Karpas-422 (cell line): Measurements from ENCODE around the gene TMEM185B. TPM values are rescaled to one million over a fixed set of nuclear protein-coding genes. Genes with fewer than 3 reads are reported as not detected.

Experiments used
- DNase-seq: peaks from one replicate; pipeline ENCODE4 v3.0.0-alpha.2; 2015
- H2AFZ ChIP-seq: fragments of 200-600 bp; sonication (generic); 2 replicates; pipeline ENCODE4 v1.6.1; 2014; ENCODE audit warnings: antibody characterized with exemption, low read length, mixed read lengths
- H3K27ac ChIP-seq: fragments of 200-600 bp; sonication (generic); 2 replicates; pipeline ENCODE4 v1.5.1; 2014; ENCODE audit warnings: mild to moderate bottlenecking, low read length, moderate library complexity
- H3K27me3 ChIP-seq: fragments of 200-600 bp; sonication (generic); 2 replicates; pipeline ENCODE4 v1.6.1; 2014; ENCODE audit warnings: low read length, mixed read lengths
- H3K36me3 ChIP-seq: fragments of 200-600 bp; sonication (generic); 2 replicates; pipeline ENCODE4 v1.6.1; 2014; ENCODE audit warnings: low read length, mixed read lengths; ENCODE audit not compliant: insufficient read depth
- H3K4me1 ChIP-seq: fragments of 200-600 bp; sonication (generic); 2 replicates; pipeline ENCODE4 v1.6.1; 2014; ENCODE audit warnings: mild to moderate bottlenecking, low read length, mixed read lengths
- H3K4me2 ChIP-seq: fragments of 200-600 bp; sonication (generic); 2 replicates; pipeline ENCODE4 v1.6.1; 2014; ENCODE audit warnings: low read length, low read depth, mild to moderate bottlenecking; ENCODE audit not compliant: poor library complexity, severe bottlenecking
- H3K4me3 ChIP-seq: fragments of 200-600 bp; sonication (generic); 2 replicates; pipeline ENCODE4 v1.5.1; 2014; ENCODE audit warnings: mild to moderate bottlenecking, antibody characterized with exemption, low read length, mixed read lengths
- H3K79me2 ChIP-seq: fragments of 200-600 bp; sonication (generic); 2 replicates; pipeline ENCODE4 v1.6.1; 2014; ENCODE audit warnings: mild to moderate bottlenecking, low read length, mixed read lengths
- H3K9ac ChIP-seq: fragments of 200-600 bp; sonication (generic); 2 replicates; pipeline ENCODE4 v1.6.0; 2014; ENCODE audit warnings: low read length
- H3K9me2 ChIP-seq: fragments of 200-600 bp; sonication (generic), shearing (Covaris generic); replicated peaks from 2 replicates; pipeline ENCODE4 v1.6.0; 2014; ENCODE audit warnings: mild to moderate bottlenecking, low read length, moderate library complexity; ENCODE audit not compliant: insufficient read depth
- H3K9me3 ChIP-seq: fragments of 300-700, 200-600 bp; sonication (generic); 2 replicates; pipeline ENCODE4 v1.6.1; 2014; ENCODE audit warnings: low read length, mixed read lengths
- H4K20me1 ChIP-seq: fragments of 200-600 bp; sonication (generic); 2 replicates; pipeline ENCODE4 v1.6.1; 2014; ENCODE audit warnings: mild to moderate bottlenecking, antibody characterized with exemption, low read length, low read depth; ENCODE audit not compliant: insufficient read depth
- total RNA-seq: library from RNA; depleted of rRNA; stranded (reverse); fragments of >200 nt; shearing (Covaris generic); gene quantifications from 2 replicates; pipeline ENCODE4 v1.2.3, GENCODE V29; 2014; ENCODE audit warnings: low replicate concordance; rRNA removed

The TMEM185B gene
- total RNA-seq = 12.9 and 13.0 TPM in 2 replicates

GRCh38 chr2:120223034-120223912 is at the start of gene TMEM185B:
TMEM185B (minus strand) TSS chr2:120223400; CDS start chr2:120222976, 424 bp downstream.
- H3K4me1 ChIP-seq = peaks cover 25% of the 10 kb centered on the region
- peak; percentile 91 for DNase-seq
- no peaks in the 10 kb centered on the region for H3K9me3 ChIP-seq
- H3K9ac ChIP-seq = peak within 1 kb of the TSS; percentile 75
- H4K20me1 ChIP-seq = no peaks in the 10 kb centered on the region
- peak within 1 kb of the TSS; percentile 88 for H3K4me2 ChIP-seq
- H3K27ac ChIP-seq = no peak within 1 kb of the TSS
- no peaks in the 10 kb centered on the region for H3K9me2 ChIP-seq
- 0 out of 2 replicates have a peak, but pooled peaks cover 7% of the 10 kb centered on the region for H3K79me2 ChIP-seq
- no peaks in the 10 kb centered on the region for H3K36me3 ChIP-seq
- H3K4me3 ChIP-seq = peak within 1 kb of the TSS; percentile 76
- H2AFZ ChIP-seq = peak within 1 kb of the TSS; percentile 98
- no peaks in the 10 kb centered on the region for H3K27me3 ChIP-seq

- H2AFZ ChIP-seq = no peak overlapping the region
- no peak overlapping the region for H3K4me2 ChIP-seq
- peaks cover 5% of the 10 kb centered on the region; the same call in 1 of the 2 replicates for H3K27me3 ChIP-seq
- no peaks in the 10 kb centered on the region for H3K4me1 ChIP-seq
- DNase-seq = no peak
- no peak overlapping the region for H3K27ac ChIP-seq
- peaks cover 6% of the 10 kb centered on the region; the same call in 1 of the 2 replicates for H3K9me3 ChIP-seq
- no peaks in the 10 kb centered on the region for H3K9me2 ChIP-seq
- H3K4me3 ChIP-seq = no peak overlapping the region
- no peaks in the 10 kb centered on the region for H3K79me2 ChIP-seq
- H4K20me1 ChIP-seq = no peaks in the 10 kb centered on the region
- H3K9ac ChIP-seq = no peak overlapping the region
- no peaks in the 10 kb centered on the region for H3K36me3 ChIP-seq
These were observed 48.6 kb upstream of the TMEM185B start for GRCh38 chr2:120271711-120272379.

- Histone ChIP-seq H4K20me1 (peaks cover 6% of the 10 kb centered on the region; the same call in 1 of the 2 replicates), H3K9me3 (no peaks in the 10 kb centered on the region), H3K27me3 (no peaks in the 10 kb centered on the region), H3K4me3 (no peak overlapping the region), H3K9me2 (no peaks in the 10 kb centered on the region), H3K79me2 (no peaks in the 10 kb centered on the region), H3K36me3 (no peaks in the 10 kb centered on the region), H3K27ac (no peak overlapping the region), H3K4me2 (no peak overlapping the region), H3K9ac (no peak overlapping the region), H3K4me1 (peaks cover 9% of the 10 kb centered on the region), H2AFZ (no peak overlapping the region)
- DNase-seq = no peak
These were observed 46.6 kb upstream of the TMEM185B start for GRCh38 chr2:120269816-120270215.

GRCh38 chr2:120269076-120269744 is 46.0 kb upstream of the TMEM185B start:
- Histone ChIP-seq H3K36me3 (no peaks in the 10 kb centered on the region), H3K79me2 (no peaks in the 10 kb centered on the region), H3K4me1 (peaks cover 9% of the 10 kb centered on the region), H3K4me2 (no peak overlapping the region), H3K9ac (no peak overlapping the region), H3K27ac (no peak overlapping the region), H3K27me3 (no peaks in the 10 kb centered on the region), H4K20me1 (peaks cover 9% of the 10 kb centered on the region; the same call in 1 of the 2 replicates), H3K4me3 (no peak overlapping the region), H2AFZ (no peak overlapping the region), H3K9me2 (no peaks in the 10 kb centered on the region), H3K9me3 (no peaks in the 10 kb centered on the region)
- peak; percentile 44 for DNase-seq

- no peak overlapping the region for H3K4me2 ChIP-seq
- H3K4me3 ChIP-seq = no peak overlapping the region
- H3K9ac ChIP-seq = no peak overlapping the region
- no peaks in the 10 kb centered on the region for H3K36me3 ChIP-seq
- H3K27me3 ChIP-seq = no peaks in the 10 kb centered on the region
- no peaks in the 10 kb centered on the region for H3K9me3 ChIP-seq
- no peaks in the 10 kb centered on the region for H3K79me2 ChIP-seq
- no peak for DNase-seq
- no peaks in the 10 kb centered on the region for H3K9me2 ChIP-seq
- peaks cover 9% of the 10 kb centered on the region for H3K4me1 ChIP-seq
- H3K27ac ChIP-seq = no peak overlapping the region
- no peak overlapping the region for H2AFZ ChIP-seq
- H4K20me1 ChIP-seq = peaks cover 11% of the 10 kb centered on the region
These were observed 44.1 kb upstream of the TMEM185B start for GRCh38 chr2:120267348-120267747.

DNA sequence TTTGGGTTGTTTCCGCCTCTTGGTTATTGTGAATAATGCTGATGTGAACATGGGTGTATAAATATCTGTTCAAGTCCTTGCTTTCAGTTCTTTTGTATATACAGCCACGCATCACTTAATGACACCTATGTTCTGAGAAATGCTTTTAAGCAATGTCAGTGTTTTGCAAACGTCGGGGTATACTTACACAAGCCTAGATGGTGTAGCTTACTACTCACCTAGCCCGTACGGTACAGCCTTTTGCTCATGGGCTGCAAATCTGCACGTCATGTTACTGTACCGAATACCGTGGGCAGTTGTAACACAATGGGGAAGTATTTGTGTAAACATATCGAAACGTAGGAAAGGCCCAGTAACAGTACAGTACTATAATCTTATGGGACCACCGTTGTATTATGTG is 41.8 kb upstream of the TMEM185B start:
- H3K9ac ChIP-seq = no peak overlapping the region

GRCh38 chr2:120262761-120263428 is 39.7 kb upstream of the TMEM185B start:
- Histone ChIP-seq H3K27me3 (no peaks in the 10 kb centered on the region), H3K27ac (no peak overlapping the region), H3K4me3 (no peak overlapping the region), H3K9me2 (no peaks in the 10 kb centered on the region), H3K4me2 (no peak overlapping the region), H3K79me2 (no peaks in the 10 kb centered on the region), H3K4me1 (peaks cover 21% of the 10 kb centered on the region), H3K9me3 (0 out of 2 replicates have a peak, but pooled peaks cover 3% of the 10 kb centered on the region), H3K36me3 (no peaks in the 10 kb centered on the region), H2AFZ (no peak overlapping the region), H3K9ac (no peak overlapping the region), H4K20me1 (peaks cover 19% of the 10 kb centered on the region)
- DNase-seq = no peak

More for the DNA sequence above, 41.8 kb upstream of the TMEM185B start:
- no peaks in the 10 kb centered on the region for H3K36me3 ChIP-seq
- H2AFZ ChIP-seq = no peak overlapping the region
- no peak overlapping the region for H3K4me2 ChIP-seq
- no peak for DNase-seq
- no peak overlapping the region for H3K27ac ChIP-seq
- no peaks in the 10 kb centered on the region for H3K27me3 ChIP-seq
- H3K79me2 ChIP-seq = no peaks in the 10 kb centered on the region
- H4K20me1 ChIP-seq = peaks cover 19% of the 10 kb centered on the region
- H3K4me1 ChIP-seq = peaks cover 21% of the 10 kb centered on the region
- 0 out of 2 replicates have a peak, but pooled peaks cover 3% of the 10 kb centered on the region for H3K9me3 ChIP-seq
- H3K9me2 ChIP-seq = no peaks in the 10 kb centered on the region
- no peak overlapping the region for H3K4me3 ChIP-seq
